HUES64 (cell line): ENCODE measurements around the gene ELP5.

ENCODE experiments used
- H3K27ac ChIP-seq: 2 replicates; pipeline ENCODE4 v1.7.0; 2013; ENCODE audit warnings: low read depth, low read length, inconsistent platforms
- H3K27me3 ChIP-seq: 2 replicates; pipeline ENCODE4 v1.6.1; 2013; ENCODE audit warnings: mild to moderate bottlenecking, low read length; ENCODE audit not compliant: insufficient read depth
- H3K36me3 ChIP-seq: 2 replicates; pipeline ENCODE4 v1.6.1; 2013; ENCODE audit warnings: mild to moderate bottlenecking, low read length; ENCODE audit not compliant: insufficient read depth
- H3K4me1 ChIP-seq: 2 replicates; pipeline ENCODE4 v1.6.1; 2013; ENCODE audit warnings: mild to moderate bottlenecking, low read length, moderate library complexity; ENCODE audit not compliant: insufficient read depth
- H3K4me3 ChIP-seq: 2 replicates; pipeline ENCODE4 v1.5.1; 2013; ENCODE audit warnings: mild to moderate bottlenecking, low read length, moderate library complexity
- H3K9ac ChIP-seq: 2 replicates; pipeline ENCODE4 v1.6.1; 2013; ENCODE audit warnings: mild to moderate bottlenecking, low read depth, low read length
- H3K9me3 ChIP-seq: 2 replicates; pipeline ENCODE4 v1.6.1; 2013; ENCODE audit warnings: low read depth, low read length; ENCODE audit not compliant: insufficient read depth
- WGBS: fragments of 150-250, 120-280 bp; methylation state at CpG from one replicate; pipeline ENCODE4 v1.1.7; 2013; ENCODE audit warnings: missing lambda C conversion rate; 5-methylcytosine and 5-hydroxymethylcytosine counted together

The ELP5 gene

DNA sequence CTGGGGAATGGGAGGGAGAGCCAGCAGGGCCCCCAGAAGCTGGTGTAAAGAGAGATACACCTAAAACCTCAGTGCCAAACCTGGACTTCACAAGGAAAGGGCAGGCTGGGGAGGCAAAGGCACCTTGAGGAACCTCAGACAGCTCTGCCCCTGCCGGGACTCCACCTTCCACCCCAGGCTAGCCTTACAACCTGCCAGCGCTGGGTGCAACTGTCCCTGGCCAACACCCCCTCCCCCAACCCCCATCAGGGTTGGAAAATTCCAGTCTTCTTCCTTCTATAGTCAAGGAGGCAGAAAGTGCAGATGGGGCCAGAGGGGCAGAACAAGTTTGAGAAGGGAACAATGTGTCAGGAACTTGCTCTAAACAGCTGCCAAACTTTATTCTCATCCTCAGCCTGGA is 40.2 kb downstream of the ELP5 start:
- peaks cover 43% of the 10 kb centered on the region for H3K27me3 ChIP-seq
- H3K27ac ChIP-seq = no peak overlapping the region
- no peaks in the 10 kb centered on the region for H3K9me3 ChIP-seq
- H3K4me3 ChIP-seq = no peak overlapping the region
- H3K9ac ChIP-seq = no peak overlapping the region
- H3K4me1 ChIP-seq = 0 out of 2 replicates have a peak, but pooled peaks cover 10% of the 10 kb centered on the region
- 90% methylated on average over 2 of the region's 2 CpGs for WGBS
- H3K36me3 ChIP-seq = no peaks in the 10 kb centered on the region

DNA sequence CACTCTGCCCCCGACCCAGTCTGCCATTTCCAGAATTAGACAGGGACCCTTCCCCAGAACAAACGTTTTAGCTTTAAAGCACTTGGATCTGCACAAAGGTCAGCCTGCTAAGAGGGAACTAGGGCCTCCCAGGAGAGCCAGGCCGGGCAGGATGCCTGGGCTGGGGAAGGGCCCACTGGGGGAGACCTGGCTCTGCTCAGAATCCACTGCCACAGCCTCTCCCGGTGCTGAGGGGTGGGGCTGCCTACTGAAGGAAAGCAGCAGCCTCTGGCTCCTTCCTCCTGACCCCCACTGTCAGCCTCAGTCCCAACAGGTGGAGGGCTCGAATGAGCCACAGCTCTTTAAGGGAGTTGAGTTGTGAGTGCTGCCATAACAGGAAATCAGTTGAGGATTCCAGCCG is 40.7 kb downstream of the ELP5 start:
- peaks cover 44% of the 10 kb centered on the region for H3K27me3 ChIP-seq
- no peaks in the 10 kb centered on the region for H3K36me3 ChIP-seq
- no peak overlapping the region for H3K9ac ChIP-seq
- no peaks in the 10 kb centered on the region for H3K9me3 ChIP-seq
- no peak overlapping the region for H3K4me3 ChIP-seq
- H3K27ac ChIP-seq = no peak overlapping the region
- WGBS = 68% methylated on average over 4 of the region's 6 CpGs
- H3K4me1 ChIP-seq = 0 out of 2 replicates have a peak, but pooled peaks cover 10% of the 10 kb centered on the region

DNA sequence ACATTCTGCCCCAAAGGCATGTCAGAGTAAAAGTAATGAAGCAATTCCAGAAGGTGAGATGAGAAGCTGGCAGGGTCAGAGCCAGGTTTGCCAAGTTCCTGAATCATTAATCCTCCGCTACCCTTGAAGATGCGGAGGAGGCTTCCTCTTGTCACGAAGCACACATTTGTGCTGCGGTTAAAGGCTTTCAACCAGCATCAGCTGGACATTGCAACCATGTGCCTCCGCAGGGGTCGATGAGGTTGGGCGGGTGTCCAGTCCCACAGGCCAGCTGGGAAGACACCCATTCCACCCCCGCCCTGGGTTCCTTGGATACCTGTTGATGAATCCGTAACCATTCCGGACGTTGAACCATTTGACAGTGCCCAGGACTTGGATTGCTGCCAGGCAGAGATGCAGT is 41.1 kb downstream of the ELP5 start:
- Histone ChIP-seq H3K9ac (no peak overlapping the region), H3K27ac (no peak overlapping the region), H3K27me3 (peaks cover 44% of the 10 kb centered on the region), H3K4me1 (0 out of 2 replicates have a peak, but pooled peaks cover 10% of the 10 kb centered on the region), H3K36me3 (no peaks in the 10 kb centered on the region), H3K4me3 (no peak overlapping the region), H3K9me3 (no peaks in the 10 kb centered on the region)
- 92% methylated on average over 11 of the region's 11 CpGs for WGBS

DNA sequence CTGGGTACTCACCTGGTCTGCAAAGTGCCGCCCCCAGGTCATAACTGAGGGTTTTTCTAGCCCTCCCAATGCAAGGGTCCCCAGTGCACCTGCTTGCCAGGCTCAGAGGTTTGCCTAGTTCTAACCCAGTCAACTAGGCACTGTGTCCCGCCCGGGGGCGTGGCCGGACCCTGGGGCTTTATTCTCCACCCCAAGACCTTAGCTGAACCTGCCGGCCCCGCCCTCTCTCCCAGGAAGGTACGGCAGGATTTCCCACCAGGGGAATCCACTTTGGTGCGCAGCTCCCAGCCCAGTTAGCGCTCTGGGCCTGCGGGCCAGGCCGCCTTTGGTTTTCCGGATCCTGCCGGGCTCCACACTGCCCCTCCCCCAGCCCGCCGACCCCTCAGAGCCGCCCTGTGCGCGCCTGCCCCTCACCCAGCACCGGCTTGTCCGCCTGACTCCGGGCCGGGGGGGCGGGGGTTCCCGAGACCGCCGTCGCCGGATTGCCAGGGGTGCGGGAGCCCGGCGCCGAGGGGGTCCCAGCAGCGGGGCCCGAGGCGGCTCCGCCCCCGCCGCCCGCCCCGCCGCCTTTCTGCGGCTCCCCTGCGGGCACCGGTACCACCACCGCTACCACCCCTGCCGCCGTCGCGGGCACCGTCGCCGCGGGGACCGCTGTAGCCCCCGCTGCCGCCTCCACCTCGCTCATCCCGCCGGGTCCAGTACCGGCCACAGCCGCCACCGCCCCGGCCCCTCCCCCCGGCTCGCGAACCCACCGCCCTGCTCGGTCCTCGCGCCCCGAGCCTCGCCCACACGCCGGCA is 42.0 kb downstream of the ELP5 start:
- Histone ChIP-seq H3K4me3 (peak overlapping the region; percentile 47), H3K36me3 (no peaks in the 10 kb centered on the region), H3K9ac (no peak overlapping the region; the same call in 1 of the 2 replicates), H3K27ac (peak overlapping the region; percentile 77; the same call in 1 of the 2 replicates), H3K27me3 (peaks cover 47% of the 10 kb centered on the region), H3K9me3 (no peaks in the 10 kb centered on the region), H3K4me1 (0 out of 2 replicates have a peak, but pooled peaks cover 10% of the 10 kb centered on the region)
- 2% methylated on average over 75 of the region's 75 CpGs for WGBS

DNA sequence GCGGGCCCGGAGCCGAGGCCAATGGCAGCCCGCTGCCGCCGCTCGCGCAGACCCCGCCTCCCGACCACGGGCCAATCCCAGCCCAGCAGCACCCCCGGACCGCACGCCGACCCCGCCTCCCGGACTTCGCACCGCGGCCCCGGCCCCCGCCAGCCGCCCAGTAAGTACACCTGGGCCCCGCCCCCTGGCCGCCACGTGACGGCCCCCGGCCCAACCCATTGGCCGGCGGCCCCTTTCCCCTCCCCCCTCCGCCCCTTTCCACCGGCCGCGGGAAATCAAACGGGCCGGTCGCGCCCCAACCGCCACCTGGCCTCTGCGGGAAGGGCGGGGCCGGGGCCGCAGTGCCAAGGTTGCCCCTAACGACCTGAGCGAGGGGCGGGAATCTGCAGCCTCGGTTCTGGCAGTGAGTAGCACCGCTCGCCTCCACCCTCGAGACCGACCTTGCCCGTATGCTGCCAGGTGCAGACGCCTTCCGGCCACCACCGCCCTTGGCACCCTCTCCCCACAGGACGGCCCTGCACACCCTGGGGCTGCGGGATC is 42.7 kb downstream of the ELP5 start, which contains the start of gene YBX2:
Gene YBX2, minus strand, starts transcription at position 26 of the 540 bp plus-strand sequence. CDS start 139 bp downstream, outside the sequence.
- Histone ChIP-seq H3K4me3 (peak within 1 kb of the TSS; percentile 60), H3K9ac (no peak within 1 kb of the TSS; the same call in 1 of the 2 replicates)

DNA sequence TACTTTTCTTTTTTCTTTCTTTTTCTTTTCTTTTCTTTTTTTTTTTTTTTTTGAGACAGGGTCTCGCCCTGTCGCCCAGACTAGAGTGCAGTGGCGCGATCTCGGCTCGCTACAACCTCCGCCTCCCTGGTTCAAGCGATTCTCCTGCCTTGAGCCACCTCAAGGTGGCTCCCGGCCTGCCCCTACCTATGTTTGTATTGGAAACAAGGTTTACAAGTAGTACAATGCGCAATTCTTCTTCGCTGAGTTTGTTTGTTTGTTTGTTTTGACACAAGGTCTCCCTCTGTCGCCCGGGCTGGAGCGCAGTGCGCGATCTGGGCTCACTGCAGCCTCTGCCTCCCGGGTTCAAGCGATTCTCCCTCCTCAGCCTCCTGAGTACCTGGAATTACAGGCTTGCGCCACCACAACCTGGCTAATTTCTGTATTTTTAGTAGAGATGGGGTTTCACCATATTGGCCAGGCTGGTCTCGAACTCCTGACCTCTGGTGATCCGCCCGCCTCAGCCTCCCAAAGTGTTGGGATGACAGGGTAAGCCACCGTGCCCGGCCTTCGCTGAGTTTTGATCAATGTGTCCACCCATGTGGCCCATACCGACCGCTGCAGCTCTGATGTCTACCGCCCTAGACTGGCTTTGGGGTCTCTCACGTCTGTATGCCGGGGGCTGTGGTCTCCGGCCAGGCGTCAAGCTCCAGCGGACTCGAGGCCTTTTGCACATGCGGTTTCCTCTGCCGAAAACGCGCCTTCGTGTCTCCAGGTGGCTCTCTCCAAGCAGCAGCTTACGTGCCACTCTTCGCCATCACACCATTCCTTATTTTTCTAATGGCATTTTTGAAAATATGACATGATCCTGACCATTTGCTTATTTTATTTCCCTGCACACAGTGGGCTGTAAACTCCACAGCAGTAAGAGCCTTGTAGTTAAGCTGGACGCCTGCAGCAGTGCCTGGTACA is 43.5 kb downstream of the ELP5 start:
- Histone ChIP-seq H3K4me1 (0 out of 2 replicates have a peak, but pooled peaks cover 10% of the 10 kb centered on the region), H3K4me3 (peak overlapping the region; percentile 60), H3K36me3 (no peaks in the 10 kb centered on the region), H3K27ac (no peak overlapping the region), H3K9ac (no peak overlapping the region), H3K27me3 (peaks cover 47% of the 10 kb centered on the region), H3K9me3 (no peaks in the 10 kb centered on the region)
- 65% methylated on average over 42 of the region's 42 CpGs for WGBS

More for the DNA sequence above, 42.7 kb downstream of the ELP5 start, which contains the start of gene YBX2:
- Histone ChIP-seq H3K36me3 (no peaks in the 10 kb centered on the region), H3K9me3 (no peaks in the 10 kb centered on the region), H3K27me3 (peaks cover 47% of the 10 kb centered on the region), H3K27ac (peak within 1 kb of the TSS; percentile 77; the same call in 1 of the 2 replicates), H3K4me1 (0 out of 2 replicates have a peak, but pooled peaks cover 10% of the 10 kb centered on the region)
- 2% methylated on average over 57 of the region's 57 CpGs for WGBS

DNA sequence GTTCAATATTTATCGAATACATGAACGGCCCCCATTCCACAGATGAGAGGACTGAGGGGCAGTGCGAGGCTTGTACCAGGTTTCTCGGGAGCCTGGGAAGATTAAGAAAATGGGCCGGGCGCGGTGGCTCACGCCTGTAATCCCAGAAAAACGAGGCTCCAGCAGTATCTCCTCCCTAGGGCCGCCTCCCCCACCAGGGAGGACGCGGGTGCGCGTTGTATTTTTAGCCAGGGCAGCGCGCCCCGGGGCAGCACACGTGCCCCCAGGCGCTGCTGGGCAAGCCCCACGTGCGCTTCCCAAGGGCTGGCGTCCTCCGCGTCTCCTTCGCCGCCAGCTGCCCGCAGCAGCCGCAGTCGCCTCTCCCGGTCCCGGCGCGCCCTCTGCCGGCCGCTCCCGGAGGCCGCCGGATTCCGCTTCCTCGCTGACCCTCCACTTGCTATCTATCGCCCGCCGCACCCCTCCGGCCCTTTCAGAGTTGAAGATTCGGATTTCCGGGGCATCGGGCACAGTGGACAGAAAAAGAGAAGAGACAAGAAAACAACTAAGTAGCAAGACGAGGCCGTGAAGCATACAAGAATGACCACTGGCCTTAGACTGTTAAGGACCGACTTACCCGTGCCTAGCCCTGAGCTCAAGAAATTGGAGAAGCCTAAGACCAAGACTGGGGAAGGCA is 44.3 kb downstream of the ELP5 start:
- 9% methylated on average over 51 of the region's 51 CpGs for WGBS
- Histone ChIP-seq H3K27ac (no peak overlapping the region), H3K27me3 (peaks cover 47% of the 10 kb centered on the region), H3K36me3 (no peaks in the 10 kb centered on the region), H3K9ac (no peak overlapping the region), H3K4me1 (0 out of 2 replicates have a peak, but pooled peaks cover 10% of the 10 kb centered on the region), H3K9me3 (no peaks in the 10 kb centered on the region), H3K4me3 (peak overlapping the region; percentile 11; the same call in 1 of the 2 replicates)

DNA sequence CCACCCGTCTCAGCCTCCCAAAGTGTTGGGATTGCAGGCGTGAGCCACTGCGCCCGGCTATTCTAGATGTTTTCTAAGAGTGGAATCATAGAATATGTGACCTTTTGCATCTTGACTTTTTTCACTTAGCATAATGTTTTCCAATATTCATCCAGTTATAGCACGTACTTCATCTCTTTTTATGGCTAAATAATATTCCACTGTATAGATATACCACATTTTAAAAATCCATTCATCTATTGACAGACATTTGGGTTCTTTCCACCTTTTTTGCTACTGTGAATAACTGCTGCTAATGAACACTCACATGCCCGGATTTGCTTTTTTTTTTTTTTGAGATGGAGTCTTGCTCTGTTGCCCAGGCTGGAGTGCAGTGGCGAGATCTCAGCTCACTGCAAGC is 52.2 kb downstream of the ELP5 start:
- H3K27ac ChIP-seq = no peak overlapping the region
- H3K9me3 ChIP-seq = no peaks in the 10 kb centered on the region
- no peak overlapping the region for H3K4me3 ChIP-seq
- 95% methylated on average over 7 of the region's 7 CpGs for WGBS
- no peak overlapping the region for H3K9ac ChIP-seq
- no peaks in the 10 kb centered on the region for H3K4me1 ChIP-seq
- H3K27me3 ChIP-seq = no peaks in the 10 kb centered on the region
- peaks cover 1% of the 10 kb centered on the region; the same call in 1 of the 2 replicates for H3K36me3 ChIP-seq

DNA sequence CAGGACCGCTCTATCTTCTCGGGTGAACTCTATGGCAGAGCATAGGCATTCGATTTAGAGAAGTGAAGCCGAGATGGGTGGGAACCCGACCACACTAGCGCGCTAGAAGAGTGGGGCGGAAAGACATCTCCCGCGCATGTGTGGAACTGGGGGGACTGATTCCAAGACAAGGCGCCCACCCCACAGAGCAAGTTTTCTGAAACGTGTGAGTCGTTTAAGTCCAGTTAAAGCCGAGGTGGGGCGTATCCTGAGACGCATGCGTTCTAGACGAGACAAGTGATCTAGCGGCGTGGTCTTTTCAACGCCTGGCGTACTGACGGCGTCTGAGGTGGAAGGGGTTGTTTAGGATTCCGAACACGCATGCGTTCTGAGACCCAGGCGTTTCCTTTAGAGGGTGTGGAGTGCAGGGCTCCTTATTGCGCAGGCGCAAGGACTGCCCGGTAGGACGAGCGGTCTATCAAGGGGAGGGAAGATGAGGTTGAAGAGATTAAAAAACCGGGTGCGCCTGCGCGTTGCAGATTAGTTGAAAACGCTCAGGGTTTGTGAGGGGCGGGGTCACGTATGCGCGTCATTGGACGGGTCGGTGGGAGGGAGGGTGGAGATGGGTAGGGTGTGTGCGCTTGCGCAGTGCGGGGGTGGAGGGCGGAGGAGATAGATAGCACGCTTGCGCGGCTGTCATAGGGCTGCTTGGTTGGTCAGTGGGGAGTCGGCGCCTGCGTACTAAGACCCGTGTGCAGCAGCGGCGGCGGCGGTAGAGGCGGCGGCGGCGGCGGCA is 55.1 kb downstream of the ELP5 start, which contains the start of gene EIF5A:
Gene EIF5A, plus strand, starts transcription at position 718 of the 775 bp plus-strand sequence. CDS start 2,008 bp downstream, outside the sequence.
- Histone ChIP-seq H3K4me3 (peak within 1 kb of the TSS; percentile 94), H3K27ac (peak within 1 kb of the TSS; percentile 100)
- under 1% methylated on average over 64 of the region's 64 CpGs for WGBS

More for the DNA sequence above, 55.1 kb downstream of the ELP5 start, which contains the start of gene EIF5A:
- Histone ChIP-seq H3K9ac (peak within 1 kb of the TSS; percentile 100), H3K36me3 (peaks cover 28% of the 10 kb centered on the region), H3K4me1 (no peaks in the 10 kb centered on the region), H3K9me3 (no peaks in the 10 kb centered on the region), H3K27me3 (no peaks in the 10 kb centered on the region)
